ENCODE measurements around the gene SMU1. TPM values are rescaled to one million over a fixed set of nuclear protein-coding genes. Genes with fewer than 3 reads are reported as not detected.

Gene SMU1
- total RNA-seq, 1 donor from 2014 or later, result 42.3 TPM

- no peak for DNase-seq (ENCODE audit: low read depth, low spot score)
Observed at GRCh38 chr9:33046061-33046460, 30.4 kb downstream of the SMU1 start.

- no peak for DNase-seq (ENCODE audit: low read depth, low spot score)
Observed at GRCh38 chr9:33044677-33045282, 31.7 kb downstream of the SMU1 start.

- DNase-seq (ENCODE audit: low read depth, low spot score), result peak; percentile 75
Observed at GRCh38 chr9:33044162-33044673, 32.3 kb downstream of the SMU1 start.

- no peak for DNase-seq (ENCODE audit: low read depth, low spot score)
Observed at GRCh38 chr9:33043671-33044070, 32.8 kb downstream of the SMU1 start.

GRCh38 chr9:33042473-33042872 is 34.0 kb downstream of the SMU1 start:
- DNase-seq (ENCODE audit: low read depth, low spot score), result no peak

- no peak for DNase-seq (ENCODE audit: low read depth, low spot score)
Observed at GRCh38 chr9:33041432-33042188, 34.9 kb downstream of the SMU1 start.

- DNase-seq (ENCODE audit: low read depth, low spot score), result no peak
Observed at GRCh38 chr9:33040792-33041431, 35.6 kb downstream of the SMU1 start.

- no peak for DNase-seq (ENCODE audit: low read depth, low spot score)
Observed at GRCh38 chr9:33032865-33033264, 43.6 kb downstream of the SMU1 start.

- DNase-seq (ENCODE audit: low read depth, low spot score), result no peak
Observed at GRCh38 chr9:33032292-33032691, 44.2 kb downstream of the SMU1 start.

GRCh38 chr9:33030285-33030684 is 46.2 kb downstream of the SMU1 start:
- no peak for DNase-seq (ENCODE audit: low read depth, low spot score)

GRCh38 chr9:33029231-33029786 is 47.2 kb downstream of the SMU1 start:
- DNase-seq (ENCODE audit: low read depth, low spot score), result no peak

GRCh38 chr9:33025572-33026342 is 50.7 kb downstream of the SMU1 start:
- DNase-seq (ENCODE audit: low read depth, low spot score), result no peak

- DNase-seq (ENCODE audit: low read depth, low spot score), result peak; percentile 77
Observed at GRCh38 chr9:33024966-33025571, 51.4 kb downstream of the SMU1 start, which contains the start of gene DNAJA1. Gene DNAJA1 (plus strand): TSS chr9:33025273. CDS start chr9:33026485, 1,212 bp downstream.

GRCh38 chr9:33024126-33024965 is 52.1 kb downstream of the SMU1 start:
- DNase-seq (ENCODE audit: low read depth, low spot score), result no peak

GRCh38 chr9:33023661-33024060 is 52.8 kb downstream of the SMU1 start:
- no peak for DNase-seq (ENCODE audit: low read depth, low spot score)

GRCh38 chr9:33022755-33023154 is 53.7 kb downstream of the SMU1 start:
- no peak for DNase-seq (ENCODE audit: low read depth, low spot score)

- DNase-seq (ENCODE audit: low read depth, low spot score), result no peak
Observed at GRCh38 chr9:33022303-33022702, 54.2 kb downstream of the SMU1 start.

- DNase-seq (ENCODE audit: low read depth, low spot score), result no peak
Observed at GRCh38 chr9:33019797-33020196, 56.7 kb downstream of the SMU1 start.

- no peak for DNase-seq (ENCODE audit: low read depth, low spot score)
Observed at GRCh38 chr9:33017283-33018041, 59.0 kb downstream of the SMU1 start.

Data from pulmonary artery endothelial cell (primary cell).